Keratinocyte (primary cell): ENCODE data around the gene CTDSPL2.

ENCODE experiments used
- EZH2 ChIP-seq: IDR thresholded peaks from one replicate; pipeline ENCODE4 v1.6.1; 2012; ENCODE audit warnings: inconsistent platforms, mild to moderate bottlenecking, low read length, moderate library complexity
- TF ChIP-seq, protein P1 (sequence below), 3 experiments: IDR thresholded peaks in 1 of 3; conservative IDR thresholded peaks in 1 of 3; optimal IDR thresholded peaks in 1 of 3; 2 replicates in 2 of 3; 3 replicates in 1 of 3; pipeline versions ENCODE3 to v1.5.1; 2011; ENCODE audit warnings: low read length in 3 of 3, mild to moderate bottlenecking in 3 of 3, moderate library complexity in 2 of 3, control low read depth in 1 of 3, inconsistent platforms in 1 of 3; ENCODE audit not compliant: insufficient read depth in 2 of 3; ENCODE audit errors: extremely low read depth in 1 of 3

DNA sequence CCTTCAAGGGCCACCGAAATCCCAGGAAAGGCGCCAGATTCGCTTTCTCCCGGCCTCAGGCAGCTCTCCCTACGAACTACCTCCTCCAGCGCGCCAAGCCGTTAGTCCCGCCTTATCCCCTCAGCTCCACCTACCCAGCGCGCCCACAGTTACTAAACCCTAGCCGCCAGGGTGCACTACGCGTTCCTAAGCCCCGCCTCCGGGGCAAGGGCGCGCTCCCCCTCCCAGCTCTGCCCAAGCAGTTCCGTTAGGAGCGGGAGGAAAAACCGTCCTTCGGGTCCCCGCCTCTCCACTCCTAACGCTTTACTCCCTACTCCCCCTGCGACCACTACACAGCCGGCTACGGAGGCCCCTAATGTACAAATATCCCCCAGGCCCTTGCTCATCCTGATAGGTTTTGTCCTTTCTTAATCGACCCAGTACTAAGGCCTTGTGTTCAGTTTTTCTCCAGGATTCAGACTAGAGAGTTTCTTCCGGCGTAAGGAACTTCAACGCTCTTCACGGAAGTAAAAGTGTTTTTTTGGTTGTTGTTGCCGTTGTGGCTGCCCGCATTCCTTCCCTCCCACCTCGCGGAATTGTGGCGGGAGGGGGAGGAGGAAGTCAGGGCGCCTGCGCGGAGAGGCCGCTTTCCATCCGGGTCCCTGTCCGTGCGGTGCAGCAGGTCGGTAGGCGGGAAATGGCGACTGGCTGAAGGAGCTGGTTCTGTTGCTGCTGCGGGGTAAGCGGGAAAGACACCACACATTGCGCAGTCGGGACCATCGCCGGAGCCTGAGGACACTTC lies at the start of gene CTDSPL2:
- TF ChIP-seq, protein P1, sequence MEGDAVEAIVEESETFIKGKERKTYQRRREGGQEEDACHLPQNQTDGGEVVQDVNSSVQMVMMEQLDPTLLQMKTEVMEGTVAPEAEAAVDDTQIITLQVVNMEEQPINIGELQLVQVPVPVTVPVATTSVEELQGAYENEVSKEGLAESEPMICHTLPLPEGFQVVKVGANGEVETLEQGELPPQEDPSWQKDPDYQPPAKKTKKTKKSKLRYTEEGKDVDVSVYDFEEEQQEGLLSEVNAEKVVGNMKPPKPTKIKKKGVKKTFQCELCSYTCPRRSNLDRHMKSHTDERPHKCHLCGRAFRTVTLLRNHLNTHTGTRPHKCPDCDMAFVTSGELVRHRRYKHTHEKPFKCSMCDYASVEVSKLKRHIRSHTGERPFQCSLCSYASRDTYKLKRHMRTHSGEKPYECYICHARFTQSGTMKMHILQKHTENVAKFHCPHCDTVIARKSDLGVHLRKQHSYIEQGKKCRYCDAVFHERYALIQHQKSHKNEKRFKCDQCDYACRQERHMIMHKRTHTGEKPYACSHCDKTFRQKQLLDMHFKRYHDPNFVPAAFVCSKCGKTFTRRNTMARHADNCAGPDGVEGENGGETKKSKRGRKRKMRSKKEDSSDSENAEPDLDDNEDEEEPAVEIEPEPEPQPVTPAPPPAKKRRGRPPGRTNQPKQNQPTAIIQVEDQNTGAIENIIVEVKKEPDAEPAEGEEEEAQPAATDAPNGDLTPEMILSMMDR (optimal IDR thresholded peaks at IDR 0.05 in 1 of 3, IDR thresholded peaks at IDR 0.05 in 1 of 3, conservative IDR thresholded peaks at IDR 0.05 in 1 of 3; ENCODE audit: extremely low read depth in 1 of 3, insufficient read depth in 2 of 3, low read length in 3 of 3) = peak; percentile 5 to 40 (median 39)
- no peak for TF ChIP-seq EZH2
